ENCODE measurements around the gene PROKR1.

GRCh38 chr2:68623820-68624219 is 19.6 kb upstream of the PROKR1 start:
- TF ChIP-seq CTCF (IDR thresholded peaks at IDR 0.05): no peak
- TF ChIP-seq POLR2AphosphoS5 (IDR thresholded peaks at IDR 0.05): no peak
- TF ChIP-seq POLR2A (IDR thresholded peaks at IDR 0.05): no peak
